ENCODE measurements around the gene GLOD4. TPM values are rescaled to one million over a fixed set of nuclear protein-coding genes. Genes with fewer than 3 reads are reported as not detected.
"Not testable (repeated sequence)": the region's sequence is repeated elsewhere in the genome, so short reads cannot be mapped to it uniquely, and the experiment has no call there.

The GLOD4 gene
- total RNA-seq, 1 donor from 2014 or later: 62.2 TPM

DNA sequence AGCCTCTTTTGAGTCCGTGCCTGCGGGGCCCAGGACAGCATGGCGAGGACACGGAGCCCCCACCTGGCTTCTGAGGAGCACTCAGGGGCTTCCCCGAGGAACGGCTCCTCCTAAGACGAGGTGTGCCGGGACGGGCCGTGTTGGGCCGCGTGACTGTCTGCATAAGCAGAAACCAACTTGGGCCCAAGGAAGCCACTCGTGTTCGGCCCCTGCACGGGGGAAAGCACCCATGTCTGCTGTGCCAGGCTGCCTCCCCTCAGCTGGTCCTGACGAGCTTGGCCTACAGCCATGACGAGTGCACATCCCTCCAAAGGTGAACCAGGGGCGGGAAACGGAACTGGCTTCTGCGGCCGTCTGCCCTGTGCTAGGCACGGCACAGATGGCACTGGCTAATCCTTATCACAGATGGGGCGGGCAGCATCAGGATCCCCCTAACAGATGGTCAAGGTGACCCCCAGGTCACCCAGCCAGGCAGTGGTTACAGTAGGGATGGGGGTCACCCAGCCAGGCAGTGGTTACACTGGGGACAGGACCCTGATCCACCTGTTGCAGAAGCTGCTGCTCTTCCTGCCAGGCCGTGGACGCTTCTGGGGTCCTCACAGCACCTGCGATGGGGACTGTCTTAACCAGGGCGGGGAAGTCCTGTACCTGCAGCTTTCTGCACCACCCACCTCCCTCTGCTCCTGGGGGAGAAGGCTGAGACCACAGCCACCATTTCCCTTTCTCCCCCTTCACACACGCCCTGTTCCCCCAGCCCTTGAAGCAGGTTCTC lies 25.6 kb upstream of the GLOD4 start:
- TF ChIP-seq CTCF (conservative IDR thresholded peaks at IDR 0.05; ENCODE audit: low read depth, low read length): no peak
- no peak overlapping the region for H3K4me3 ChIP-seq (ENCODE audit: low read depth, low read length)
- no peak for DNase-seq (ENCODE audit: low read depth)

DNA sequence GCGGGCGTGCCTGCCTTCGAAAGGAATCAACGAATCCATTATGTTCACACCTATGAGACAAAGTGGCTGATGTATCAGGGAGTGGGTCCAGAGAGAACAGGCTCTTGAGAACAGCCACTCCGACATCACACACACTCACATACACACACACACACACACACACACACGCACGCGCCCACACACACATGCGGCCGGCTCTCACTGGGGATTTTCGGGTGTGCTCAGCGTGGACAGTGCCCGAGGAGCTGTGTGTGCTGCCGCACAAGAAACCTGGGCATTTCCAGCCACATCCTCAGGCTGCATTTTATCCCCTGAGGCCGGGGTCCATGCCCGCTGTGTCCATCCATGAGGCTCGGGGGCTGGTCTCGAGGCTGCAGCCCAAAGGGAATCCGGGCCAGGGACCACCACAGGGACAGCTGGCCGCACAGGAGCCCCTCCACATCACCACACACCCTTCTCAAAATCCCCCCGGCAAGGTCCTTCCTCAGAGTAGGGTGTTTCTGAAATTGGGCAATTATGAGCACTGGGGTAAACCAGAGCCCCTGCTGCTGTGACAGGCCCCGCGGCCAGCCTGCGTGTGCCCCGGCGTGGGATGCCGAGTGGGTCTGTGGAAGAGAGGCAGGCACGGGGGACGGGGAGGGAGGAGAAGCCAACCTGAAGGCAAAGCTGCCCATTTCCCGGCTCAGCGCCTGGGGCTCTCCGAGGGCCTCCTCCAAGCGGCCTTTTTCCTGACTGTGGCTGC lies 24.9 kb upstream of the GLOD4 start:
- DNase-seq (ENCODE audit: low read depth): no peak
- no peak overlapping the region for H3K4me3 ChIP-seq (ENCODE audit: low read depth, low read length)
- no peak for TF ChIP-seq CTCF (conservative IDR thresholded peaks at IDR 0.05; ENCODE audit: low read depth, low read length)

- DNase-seq (ENCODE audit: low read depth): no peak
- H3K4me3 ChIP-seq (ENCODE audit: low read depth, low read length): no peak overlapping the region
- TF ChIP-seq CTCF (conservative IDR thresholded peaks at IDR 0.05; ENCODE audit: low read depth, low read length): no peak
Observed at GRCh38 chr17:806346-806745, 24.3 kb upstream of the GLOD4 start.

DNA sequence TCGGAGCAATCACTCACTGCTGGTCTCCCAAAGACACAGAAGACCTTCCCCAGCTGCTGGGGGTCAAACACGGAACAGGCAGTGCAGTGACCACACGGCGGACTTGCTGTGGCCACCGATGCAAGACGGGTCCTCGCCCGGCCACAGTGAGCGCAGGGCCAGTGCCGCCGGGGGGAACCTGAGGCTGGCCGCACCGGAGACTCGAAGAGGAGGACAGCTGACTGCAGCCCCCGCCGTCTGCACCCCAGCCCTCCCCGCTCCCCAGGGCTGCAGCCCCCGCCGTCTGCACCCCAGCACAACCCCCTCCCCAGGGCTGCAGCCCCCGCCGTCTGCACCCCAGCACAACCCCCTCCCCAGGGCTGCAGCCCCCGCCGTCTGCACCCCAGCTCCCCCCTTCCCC lies 23.8 kb upstream of the GLOD4 start:
- not testable (repeated sequence) for DNase-seq (ENCODE audit: low read depth); H3K4me3 ChIP-seq (ENCODE audit: low read depth, low read length)

- H3K4me3 ChIP-seq (ENCODE audit: low read depth, low read length): no peak overlapping the region
- TF ChIP-seq CTCF (conservative IDR thresholded peaks at IDR 0.05; ENCODE audit: low read depth, low read length): no peak
- no peak for DNase-seq (ENCODE audit: low read depth)
Observed at GRCh38 chr17:804541-805435, 22.7 kb upstream of the GLOD4 start.

DNA sequence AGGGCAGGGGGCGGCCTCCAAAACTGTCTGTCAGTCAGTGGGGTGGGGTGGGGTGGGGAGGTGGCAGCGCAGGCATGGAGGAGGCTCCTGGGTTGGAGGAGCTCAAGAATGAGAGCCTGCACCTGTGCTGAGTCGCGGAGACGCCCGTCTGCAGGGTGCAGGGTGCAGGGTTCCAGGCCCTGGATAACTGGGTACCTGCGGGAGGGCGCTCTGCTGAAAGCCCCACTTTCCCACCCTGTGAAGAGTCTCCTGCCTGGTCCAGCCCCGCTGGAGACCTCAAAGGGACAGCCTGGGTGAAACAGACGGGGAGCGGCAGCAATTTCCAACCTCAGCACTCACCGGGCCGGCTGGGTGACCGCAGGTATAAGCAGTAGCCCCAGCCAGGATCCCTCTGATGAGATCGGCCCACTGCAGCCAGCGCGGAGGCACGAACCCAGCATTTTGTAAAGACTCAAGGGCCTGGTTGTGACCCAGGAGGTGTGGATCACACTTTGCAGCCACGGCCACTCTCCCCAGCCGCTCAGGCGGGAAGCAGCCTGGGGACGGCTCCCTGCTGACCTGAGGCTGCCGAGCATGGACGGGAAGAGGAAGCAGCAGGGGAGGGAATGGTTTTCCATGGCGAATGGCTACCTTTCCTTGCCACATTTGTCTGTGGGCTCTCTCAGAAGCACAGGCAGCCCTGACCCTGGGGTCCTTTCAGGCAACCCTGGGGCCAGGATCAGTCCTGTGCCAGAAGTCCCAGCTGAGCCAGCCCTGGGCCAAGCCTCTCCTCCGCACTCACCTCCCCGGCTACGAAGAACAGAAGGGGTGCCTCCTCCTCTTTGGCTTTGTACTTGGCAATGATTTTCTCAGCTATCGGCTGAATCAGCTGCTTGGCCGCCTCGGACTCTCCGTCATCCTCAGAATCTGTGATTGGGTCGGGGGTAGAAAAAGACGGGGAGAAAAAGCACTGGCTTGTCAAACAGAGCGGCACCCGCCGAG lies 21.1 kb upstream of the GLOD4 start:
- H3K4me3 ChIP-seq (ENCODE audit: low read depth, low read length): no peak overlapping the region
- no peak for TF ChIP-seq CTCF (conservative IDR thresholded peaks at IDR 0.05; ENCODE audit: low read depth, low read length)
- DNase-seq (ENCODE audit: low read depth): no peak
